K562 (cell line): Measurements from ENCODE around the gene PTPN11. TPM values are rescaled to one million over a fixed set of nuclear protein-coding genes. Genes with fewer than 3 reads are reported as not detected.

Source experiments
- ATAC-seq: fragments of 200-7000 bp; cut with Tn5 transposase; 3 replicates; pipeline ENCODE4 v1.9.1; 2020; ENCODE audit warnings: moderate library complexity
- BruUV-seq: library from RNA; stranded (reverse); fragments of 400-500 nt; replicated peaks from 2 replicates; lab custom pipeline; 2021; lab: Mats Ljungman, UMichigan
- CTCF ChIA-PET: fragments of 300-600 bp; formaldehyde crosslinking; extraction: SDS; loops from one replicate; lab custom pipeline; 2021; ENCODE audit warnings: low intra/inter-chr PET ratio; lab: Yijun Ruan, JAX
- POLR2A ChIA-PET: fragments of 300-600, 350-650 bp; sonication (Branson Sonifier 250); formaldehyde crosslinking; extraction: SDS; loops from one replicate; lab custom pipeline; 2021; ENCODE audit warnings: antibody characterized with exemption, inconsistent platforms; lab: Yijun Ruan, JAX
- DNase-seq, 4 experiments: peaks; one replicate each; pipeline versions ENCODE4 v3.0.0 to v3.0.0-alpha.2; 2011 to 2018; ENCODE audit warnings: low spot score in 3 of 4, mixed read lengths in 3 of 4; ENCODE audit errors: extremely low read depth in 1 of 4
- FAIRE-seq: peaks from 2 replicates; lab custom pipeline; 2011; peaks lifted over from hg19 to GRCh38; lab: Jason Lieb, UNC
- H2AFZ ChIP-seq: 2 replicates; pipeline ENCODE4 v1.6.0; 2011; ENCODE audit warnings: low read depth, low read length, control low read depth, inconsistent platforms
- H3K27ac ChIP-seq: fragments of 200-600 bp; 3 replicates; pipeline ENCODE4 v1.8.0; 2011; ENCODE audit warnings: low read depth, mild to moderate bottlenecking, control low read depth, inconsistent platforms, low read length, moderate library complexity, mixed read lengths; ENCODE audit errors: extremely low read depth
- H3K27me3 ChIP-seq, 2 experiments: fragments of 300-600 bp in 1 of 2; 2 replicates in 1 of 2; 3 replicates in 1 of 2; pipeline versions ENCODE4 v1.6.0 to v1.8.0; 2011; ENCODE audit warnings: inconsistent platforms in 2 of 2, low read length in 2 of 2, mild to moderate bottlenecking in 1 of 2, mixed read lengths in 1 of 2, moderate library complexity in 1 of 2; ENCODE audit not compliant: control insufficient read depth in 2 of 2, insufficient read depth in 2 of 2
- H3K36me3 ChIP-seq: fragments of 300-600 bp; 3 replicates; pipeline ENCODE4 v1.8.0; 2011; ENCODE audit warnings: mild to moderate bottlenecking, low read length, inconsistent platforms; ENCODE audit not compliant: control insufficient read depth, insufficient read depth
- H3K4me1 ChIP-seq, 2 experiments: fragments of 200-600 bp in 1 of 2; replicated peaks in 1 of 2; 2 replicates in 1 of 2; 3 replicates in 1 of 2; pipeline versions ENCODE4 v1.5.1 to v1.8.0; 2011; ENCODE audit warnings: inconsistent platforms in 2 of 2, low read length in 2 of 2, mild to moderate bottlenecking in 1 of 2, mixed read lengths in 1 of 2, moderate library complexity in 1 of 2; ENCODE audit not compliant: control insufficient read depth in 2 of 2, insufficient read depth in 2 of 2
- H3K4me2 ChIP-seq: 2 replicates; pipeline ENCODE4 v1.6.1; 2011; ENCODE audit warnings: low read length, control low read depth, inconsistent platforms, mixed read lengths; ENCODE audit not compliant: insufficient read depth
- H3K4me3 ChIP-seq: fragments of 200-600 bp; sonication (generic), shearing (Covaris generic); 2 replicates; pipeline ENCODE4 v1.5.1; 2016; ENCODE audit warnings: control low read depth, inconsistent platforms
- H3K79me2 ChIP-seq: fragments of 200-600 bp; 3 replicates; pipeline ENCODE4 v1.8.0; 2011; ENCODE audit warnings: low read length, inconsistent platforms; ENCODE audit not compliant: control insufficient read depth, insufficient read depth
- H3K9ac ChIP-seq, 2 experiments: 2 replicates each; pipeline versions ENCODE4 v1.6.0 to v1.6.1; 2011; ENCODE audit warnings: low read depth in 2 of 2, low read length in 2 of 2, control low read depth in 1 of 2, inconsistent platforms in 1 of 2, mild to moderate bottlenecking in 1 of 2, mixed read lengths in 1 of 2; ENCODE audit not compliant: insufficient read depth in 1 of 2
- H3K9me1 ChIP-seq: one replicate; pipeline ENCODE4 v1.6.0; 2011; ENCODE audit warnings: inconsistent platforms, mild to moderate bottlenecking, low read length, moderate library complexity; ENCODE audit not compliant: control insufficient read depth, insufficient read depth
- H3K9me3 ChIP-seq: replicated peaks from 2 replicates; pipeline ENCODE4 v1.5.1; 2011; ENCODE audit warnings: low read depth, low read length, inconsistent platforms; ENCODE audit not compliant: control insufficient read depth, insufficient read depth
- H4K20me1 ChIP-seq: replicated peaks from 2 replicates; pipeline ENCODE4 v1.6.1; 2011; ENCODE audit warnings: low read length, inconsistent platforms, mixed read lengths; ENCODE audit not compliant: control insufficient read depth, insufficient read depth
- ARID3B ChIP-seq: fragments of 250-450 bp; sonication (Bioruptor Pico); IDR thresholded peaks from 2 replicates; pipeline ENCODE4 v1.4.0; 2020; ENCODE audit warnings: borderline replicate concordance
- BRD9 ChIP-seq: fragments of 450-650 bp; IDR thresholded peaks from 2 replicates; pipeline ENCODE4 v1.6.1; 2018; ENCODE audit warnings: low read depth; ENCODE audit not compliant: partially characterized antibody
- FOXA3 ChIP-seq, 2 experiments: fragments of 450-650 bp in 1 of 2; sonication (generic) in 1 of 2; formaldehyde crosslinking; IDR thresholded peaks in 1 of 2; conservative IDR thresholded peaks in 1 of 2; 2 replicates each; pipeline versions ENCODE4 v1.4.0 to v1.8.0; 2020 to 2022; ENCODE audit warnings: mild to moderate bottlenecking in 2 of 2, missing genetic modification reagents in 1 of 2
- RBM34 ChIP-seq: fragments of 200-400 bp; formaldehyde crosslinking; IDR thresholded peaks from 2 replicates; pipeline ENCODE4 v1.6.1; 2018; ENCODE audit warnings: low read length, borderline replicate concordance; ENCODE audit not compliant: insufficient read depth
- whole genome bisulfite sequencing: fragments of 100-300 bp; shearing (Covaris generic); methylation state at CpG from one replicate; pipeline ENCODE4 v1.1.6; 2016; ENCODE audit warnings: low coverage, mixed read lengths; ENCODE audit not compliant: insufficient coverage; ENCODE audit errors: missing lambda C conversion rate; 5-methylcytosine and 5-hydroxymethylcytosine counted together
- in situ Hi-C: fragments of 300-500 bp; cut with MboI; formaldehyde crosslinking; loops from 4 replicates; pipeline ENCODE4 v1.15.0; 2018; ENCODE audit warnings: inconsistent platforms, mixed read lengths
- intact Hi-C: fragments of 100-400 bp; cut with micrococcal nuclease; formaldehyde crosslinking; loops from 2 replicates; pipeline ENCODE4 v1.14.2; 2022
- polyA plus RNA-seq, 8 experiments: library from polyadenylated mRNA; depleted of rRNA in 4 of 8; stranded (reverse) in 5 of 8; unstranded in 3 of 8; fragments of >200 nt; fragmentation: Nextera tagmentation in 2 of 8; fragmentation: Illumina TruSeq in 1 of 8; extraction: Ambion mirVana in 2 of 8; extraction: Trizol in 1 of 8; gene quantifications; 2 replicates each; pipeline versions ENCODE4 v1.2.1 to v1.2.3, GENCODE V29; 2011 to 2014; ENCODE audit warnings: inconsistent platforms in 1 of 8, missing spikeins in 1 of 8
- total RNA-seq, 7 experiments: library from RNA; depleted of rRNA in 6 of 7; stranded (reverse); fragments of >200 nt in 6 of 7; fragmentation: Illumina TruSeq in 2 of 7; extraction: Trizol in 2 of 7; gene quantifications; 2 replicates each; pipeline versions ENCODE4 v1.2.1 to v1.2.3, GENCODE V29; 2011 to 2021; ENCODE audit warnings: low replicate concordance in 1 of 7
- TF ChIP-seq, protein P1 (sequence below): fragments of 250-450 bp; sonication (Bioruptor Pico); IDR thresholded peaks from 2 replicates; pipeline ENCODE4 v1.5.0; 2021

PTPN11 gene
- total and polyA plus RNA-seq, 9 of the 15 experiments (the other 6 are each of a cell fraction or from before 2014, with no cell fraction given), result 22.5 to 126 (median 79.7) TPM

DNA sequence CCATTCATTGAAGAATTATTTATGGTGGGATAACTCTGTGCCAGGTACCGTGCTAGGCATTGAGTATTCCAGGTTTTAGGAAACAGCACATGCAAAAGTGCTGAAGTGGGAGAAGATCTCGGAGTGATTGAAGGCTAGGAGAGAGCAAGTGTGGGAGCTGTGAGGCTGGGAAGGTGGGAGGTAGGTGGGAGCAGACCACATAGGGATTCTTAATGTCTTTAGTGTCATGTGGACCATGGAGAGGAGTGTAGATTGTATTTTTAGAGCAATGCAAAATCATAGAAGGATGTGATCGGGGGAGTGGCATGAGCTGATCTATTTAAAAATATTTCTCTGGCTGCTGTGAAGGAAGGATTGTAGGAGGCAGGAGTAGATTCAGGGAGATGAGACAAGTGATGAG lies 5.4 kb downstream of the PTPN11 start:
- no peaks in the 10 kb centered on the region for H3K9me1 ChIP-seq
- DNase-seq, result no peak
- no peak overlapping the region for H3K9ac ChIP-seq
- H3K4me2 ChIP-seq, result no peak overlapping the region
- CTCF ChIA-PET, result no interaction called here
- H3K4me1 ChIP-seq, result peaks cover 2 to 8% of the 10 kb centered on the region in 2 experiments; a peak in 4 of 5 replicates
- intact Hi-C loops, result no loop called here
- H2AFZ ChIP-seq, result no peak overlapping the region
- peaks cover 93% of the 10 kb centered on the region for H3K79me2 ChIP-seq
- in situ Hi-C loops, result no loop called here
- 83% methylated on average over 3 of the region's 3 CpGs for WGBS
- ATAC-seq, result no peak
- FAIRE-seq, result no peak
- TF ChIP-seq BRD9 (no peak), ARID3B (CRISPR knock-in tag) (no peak), RBM34 (no peak), FOXA3 (CRISPR knock-in tag; conservative IDR thresholded peaks at IDR 0.05 in 1 of 2, IDR thresholded peaks at IDR 0.05 in 1 of 2) (no peak)
- TF ChIP-seq, protein P1, sequence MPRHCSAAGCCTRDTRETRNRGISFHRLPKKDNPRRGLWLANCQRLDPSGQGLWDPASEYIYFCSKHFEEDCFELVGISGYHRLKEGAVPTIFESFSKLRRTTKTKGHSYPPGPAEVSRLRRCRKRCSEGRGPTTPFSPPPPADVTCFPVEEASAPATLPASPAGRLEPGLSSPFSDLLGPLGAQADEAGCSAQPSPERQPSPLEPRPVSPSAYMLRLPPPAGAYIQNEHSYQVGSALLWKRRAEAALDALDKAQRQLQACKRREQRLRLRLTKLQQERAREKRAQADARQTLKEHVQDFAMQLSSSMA (CRISPR knock-in tag), result no peak
- BruUV-seq, result no TSS peak
- peaks cover 45% of the 10 kb centered on the region; the same call in 2 of the 3 replicates for H3K36me3 ChIP-seq
- H3K9me3 ChIP-seq, result no peaks in the 10 kb centered on the region
- no peaks in the 10 kb centered on the region for H3K27me3 ChIP-seq
- H3K4me3 ChIP-seq, result no peak overlapping the region
- POLR2A ChIA-PET, result interaction anchor here (0.6 kb wide), 1 partner anchor 42 kb away, joined by 3 read pairs; no protein-coding TSS in a partner anchor
- H4K20me1 ChIP-seq, result peaks cover 9% of the 10 kb centered on the region
- H3K27ac ChIP-seq, result no peak overlapping the region; the same call in 2 of the 3 replicates
